Activated CD4-positive, alpha-beta T cell treated with anti-CD3 and anti-CD28 coated beads for 36 hours (primary cell): ENCODE results near the gene DUSP16. TPM values are rescaled to one million over a fixed set of nuclear protein-coding genes. Genes with fewer than 3 reads are reported as not detected.

Experiments
- ATAC-seq: fragments of 200-7000 bp; cut with Tn5 transposase; one replicate; pipeline ENCODE4 v1.10.0; 2021; ENCODE audit warnings: mild to moderate bottlenecking, moderate library complexity
- CTCF ChIA-PET: fragments of 350-600 bp; sonication (Branson Sonifier 250); formaldehyde crosslinking; loops from one replicate; lab custom pipeline; 2021; ENCODE audit warnings: antibody characterized with exemption; lab: Charles Lee
- POLR2A ChIA-PET: fragments of 350-600 bp; sonication (Branson Sonifier 250); formaldehyde crosslinking; loops from one replicate; lab custom pipeline; 2021; ENCODE audit warnings: antibody characterized with exemption, inconsistent platforms; lab: Charles Lee
- DNase-seq: peaks from one replicate; pipeline ENCODE4 v3.0.0-alpha.2; 2020
- H3K27ac Mint-ChIP-seq: one replicate; pipeline ENCODE4 v1.8.0; 2021; ENCODE audit warnings: mixed read lengths
- H3K27me3 Mint-ChIP-seq: one replicate; pipeline ENCODE4 v1.8.0; 2021; ENCODE audit warnings: mixed read lengths
- H3K36me3 Mint-ChIP-seq: one replicate; pipeline ENCODE4 v1.8.0; 2021; ENCODE audit warnings: low read depth, mixed read lengths
- H3K4me1 Mint-ChIP-seq: one replicate; pipeline ENCODE4 v1.8.0; 2021; ENCODE audit warnings: mixed read lengths
- H3K4me3 Mint-ChIP-seq: one replicate; pipeline ENCODE4 v1.8.0; 2021; ENCODE audit warnings: mild to moderate bottlenecking, moderate library complexity, mixed read lengths
- H3K9me3 Mint-ChIP-seq: one replicate; pipeline ENCODE4 v1.8.0; 2021; ENCODE audit warnings: low read depth, mixed read lengths
- intact Hi-C, 2 experiments: fragments of 100-400 bp; cut with DNase I in 1 of 2; cut with micrococcal nuclease in 1 of 2; formaldehyde crosslinking; loops; one replicate each; pipeline versions ENCODE4 v1.14.2 to v1.15.1; 2022 to 2024; cut with DNase I, micrococcal nuclease
- total RNA-seq, 2 experiments: library from RNA; stranded (reverse); gene quantifications; one replicate each; pipeline ENCODE4 v1.2.3, GENCODE V29; 2021

DUSP16 gene
- total RNA-seq, 2 experiments from 2014 or later, result 39.3 to 40.4 TPM

GRCh38 chr12:12443431-12443878 lies 119.2 kb downstream of the DUSP16 start:
- Mint-ChIP-seq H3K36me3 (peaks cover 12% of the 10 kb centered on the region), H3K4me3 (no peak overlapping the region), H3K4me1 (peaks cover 77% of the 10 kb centered on the region), H3K9me3 (no peaks in the 10 kb centered on the region), H3K27ac (peak overlapping the region; percentile 56), H3K27me3 (no peaks in the 10 kb centered on the region)
- intact Hi-C loops, result loop anchor here (2.0 to 5.0 kb wide), 3 partner anchors 64 to 119 kb away; partner anchors contain the start of gene DUSP16 (in 2 of the 2)
- DNase-seq (no peak), ATAC-seq (no peak)
- ChIA-PET POLR2A (interaction anchor here (0.6 to 0.8 kb wide), 2 partner anchors 31 to 59 kb away, joined by 4 to 8 read pairs; no protein-coding TSS in a partner anchor), CTCF (interaction anchor here (0.5 to 1.7 kb wide), 3 partner anchors 12 to 109 kb away, joined by 3 to 5 read pairs (median 3); no protein-coding TSS in a partner anchor)

- ChIA-PET POLR2A (interaction anchor here (0.5 to 1.8 kb wide), 11 partner anchors 12 to 283 kb away, joined by 3 to 15 read pairs (median 5); no protein-coding TSS in a partner anchor), CTCF (interaction anchor here (1.0 to 2.7 kb wide), 6 partner anchors 14 to 67 kb away, joined by 3 to 8 read pairs (median 5); no protein-coding TSS in a partner anchor)
- intact Hi-C loops, result loop anchor here (1.0 to 5.0 kb wide), 6 partner anchors 14 to 120 kb away; partner anchors contain the start of gene DUSP16 (in 2 of the 2)
- Mint-ChIP-seq H3K9me3 (no peaks in the 10 kb centered on the region), H3K36me3 (peaks cover 17% of the 10 kb centered on the region), H3K27me3 (no peaks in the 10 kb centered on the region), H3K4me1 (peaks cover 81% of the 10 kb centered on the region), H3K27ac (peak overlapping the region; percentile 98), H3K4me3 (peak overlapping the region; percentile 46)
- ATAC-seq (peak; percentile 16), DNase-seq (no peak)
These were observed 120.1 kb downstream of the DUSP16 start for GRCh38 chr12:12442548-12443071.

- peak; percentile 74 for ATAC-seq
- H3K27me3 Mint-ChIP-seq, result no peaks in the 10 kb centered on the region
These were observed 120.7 kb downstream of the DUSP16 start for GRCh38 chr12:12441843-12442461.

GRCh38 chr12:12441429-12441807 lies 121.2 kb downstream of the DUSP16 start:
- Mint-ChIP-seq H3K4me3 (peak overlapping the region; percentile 46), H3K27ac (peak overlapping the region; percentile 98), H3K36me3 (peaks cover 29% of the 10 kb centered on the region), H3K27me3 (no peaks in the 10 kb centered on the region), H3K9me3 (peaks cover 7% of the 10 kb centered on the region), H3K4me1 (peaks cover 74% of the 10 kb centered on the region)
- ChIA-PET CTCF (interaction anchor here (0.5 to 2.7 kb wide), 10 partner anchors 14 to 432 kb away, joined by 3 to 8 read pairs (median 4); partner anchors contain the start of gene DUSP16), POLR2A (interaction anchor here (0.6 to 1.8 kb wide), 15 partner anchors 10 to 284 kb away, joined by 3 to 15 read pairs (median 6); no protein-coding TSS in a partner anchor)
- ATAC-seq, result no peak
- intact Hi-C loops, result loop anchor here (1.0 to 5.0 kb wide), 3 partner anchors 66 to 256 kb away; partner anchors contain the start of gene DUSP16 (in 1 of the 2)
- no peak for DNase-seq

More at GRCh38 chr12:12441843-12442461, 120.7 kb downstream of the DUSP16 start:
- Mint-ChIP-seq H3K9me3 (peaks cover 5% of the 10 kb centered on the region), H3K27ac (peak overlapping the region; percentile 98), H3K36me3 (peaks cover 23% of the 10 kb centered on the region), H3K4me1 (peaks cover 79% of the 10 kb centered on the region), H3K4me3 (peak overlapping the region; percentile 46)
- intact Hi-C loops, result loop anchor here (1.0 to 5.0 kb wide), 7 partner anchors 14 to 255 kb away; partner anchors contain the start of gene DUSP16 (in 2 of the 2)
- ChIA-PET CTCF (interaction anchor here (0.5 to 2.7 kb wide), 12 partner anchors 13 to 432 kb away, joined by 3 to 8 read pairs (median 5); partner anchors contain the start of gene DUSP16), POLR2A (interaction anchor here (0.5 to 1.8 kb wide), 17 partner anchors 11 to 284 kb away, joined by 3 to 15 read pairs (median 5); no protein-coding TSS in a partner anchor)
- DNase-seq, result peak; percentile 70

- no peak for DNase-seq
- Mint-ChIP-seq H3K27me3 (no peaks in the 10 kb centered on the region), H3K27ac (peak overlapping the region; percentile 98), H3K4me3 (peak overlapping the region; percentile 46), H3K4me1 (peaks cover 72% of the 10 kb centered on the region), H3K9me3 (peaks cover 7% of the 10 kb centered on the region), H3K36me3 (peaks cover 34% of the 10 kb centered on the region)
- ATAC-seq, result no peak
- intact Hi-C loops, result loop anchor here (1.0 to 5.0 kb wide), 3 partner anchors 66 to 256 kb away; partner anchors contain the start of gene DUSP16 (in 1 of the 2)
- CTCF ChIA-PET, result interaction anchor here (0.5 to 2.7 kb wide), 6 partner anchors 16 to 431 kb away, joined by 3 to 8 read pairs (median 3); no protein-coding TSS in a partner anchor
- POLR2A ChIA-PET, result interaction anchor here (0.6 to 1.8 kb wide), 5 partner anchors 21 to 123 kb away, joined by 4 to 15 read pairs (median 6); no protein-coding TSS in a partner anchor
These were observed 121.8 kb downstream of the DUSP16 start for GRCh38 chr12:12440784-12441428.

- peaks cover 7% of the 10 kb centered on the region for H3K9me3 Mint-ChIP-seq
- ChIA-PET POLR2A (no interaction called here), CTCF (interaction anchor here (0.7 to 2.7 kb wide), 3 partner anchors 26 to 93 kb away, joined by 3 to 8 read pairs (median 6); no protein-coding TSS in a partner anchor)
- H3K36me3 Mint-ChIP-seq, result peaks cover 37% of the 10 kb centered on the region
- ATAC-seq (peak; percentile 85), DNase-seq (peak; percentile 84)
- H3K27me3 Mint-ChIP-seq, result no peaks in the 10 kb centered on the region
- H3K4me1 Mint-ChIP-seq, result peaks cover 68% of the 10 kb centered on the region
- no peak overlapping the region for H3K4me3 Mint-ChIP-seq
- H3K27ac Mint-ChIP-seq, result peak overlapping the region; percentile 98
- intact Hi-C loops, result loop anchor here (1.0 to 10.0 kb wide), 4 partner anchors 36 to 123 kb away; partner anchors contain the start of gene DUSP16 (in 1 of the 2)
These were observed 123.0 kb downstream of the DUSP16 start for GRCh38 chr12:12439636-12440035.

GRCh38 chr12:12436831-12437345 lies 125.8 kb downstream of the DUSP16 start:
- H3K9me3 Mint-ChIP-seq, result peaks cover 7% of the 10 kb centered on the region
- H3K27me3 Mint-ChIP-seq, result no peaks in the 10 kb centered on the region
- DNase-seq (no peak), ATAC-seq (no peak)
- ChIA-PET POLR2A (interaction anchor here (0.6 kb wide), 1 partner anchor 45 kb away, joined by 3 read pairs; no protein-coding TSS in a partner anchor), CTCF (interaction anchor here (0.6 to 1.3 kb wide), 2 partner anchors 9 to 13 kb away, joined by 3 read pairs; no protein-coding TSS in a partner anchor)
- intact Hi-C loops, result loop anchor here in 1 of 2 experiments (10.0 kb wide), 1 partner anchor 52 kb away; no protein-coding TSS in a partner anchor
- H3K36me3 Mint-ChIP-seq, result peaks cover 43% of the 10 kb centered on the region
- peak overlapping the region; percentile 22 for H3K27ac Mint-ChIP-seq
- peaks cover 58% of the 10 kb centered on the region for H3K4me1 Mint-ChIP-seq
- H3K4me3 Mint-ChIP-seq, result no peak overlapping the region

GRCh38 chr12:12433203-12433731 lies 129.4 kb downstream of the DUSP16 start:
- Mint-ChIP-seq H3K36me3 (peaks cover 36% of the 10 kb centered on the region), H3K4me1 (peaks cover 49% of the 10 kb centered on the region), H3K27me3 (no peaks in the 10 kb centered on the region), H3K9me3 (peaks cover 7% of the 10 kb centered on the region), H3K27ac (peak overlapping the region; percentile 24), H3K4me3 (no peak overlapping the region)
- DNase-seq, result no peak
- intact Hi-C loops, result loop anchor here in 1 of 2 experiments (10.0 kb wide), 1 partner anchor 48 kb away; no protein-coding TSS in a partner anchor
- ATAC-seq, result no peak
- POLR2A ChIA-PET, result interaction anchor here (0.9 kb wide), 1 partner anchor 28 kb away, joined by 3 read pairs; no protein-coding TSS in a partner anchor
- CTCF ChIA-PET, result interaction anchor here (0.6 to 0.8 kb wide), 2 partner anchors 32 to 221 kb away, joined by 3 read pairs; no protein-coding TSS in a partner anchor

GRCh38 chr12:12432364-12432763 lies 130.3 kb downstream of the DUSP16 start:
- Mint-ChIP-seq H3K4me1 (peaks cover 54% of the 10 kb centered on the region), H3K27me3 (no peaks in the 10 kb centered on the region), H3K36me3 (peaks cover 28% of the 10 kb centered on the region), H3K9me3 (peaks cover 6% of the 10 kb centered on the region), H3K4me3 (no peak overlapping the region), H3K27ac (peak overlapping the region; percentile 33)
- CTCF ChIA-PET, result interaction anchor here (0.8 kb wide), 1 partner anchor 33 kb away, joined by 3 read pairs; no protein-coding TSS in a partner anchor
- intact Hi-C loops, result loop anchor here in 1 of 2 experiments (10.0 kb wide), 1 partner anchor 48 kb away; no protein-coding TSS in a partner anchor
- POLR2A ChIA-PET, result no interaction called here
- ATAC-seq, result no peak
- DNase-seq, result no peak
